Lower leg skin (tissue), 3 donors: ENCODE data around the gene CLEC18C.
"Not testable (repeated sequence)": the region's sequence is repeated elsewhere in the genome, so short reads cannot be mapped to it uniquely, and the experiment has no call there.

Experiments used
- POLR2A ChIP-seq, 2 donors: fragments of 450-650 bp; IDR thresholded peaks; one replicate each; pipeline ENCODE4 v1.6.1; 2016 to 2017; ENCODE audit warnings: antibody characterized with exemption in 2 of 2, mild to moderate bottlenecking in 1 of 2, moderate library complexity in 1 of 2
- TF ChIP-seq, protein P1 (sequence below), 3 donors: fragments of 450-650 bp; IDR thresholded peaks; one replicate each; pipeline ENCODE4 v1.5.1; 2016; ENCODE audit warnings: antibody characterized with exemption in 3 of 3, mild to moderate bottlenecking in 3 of 3, moderate library complexity in 2 of 3

DNA sequence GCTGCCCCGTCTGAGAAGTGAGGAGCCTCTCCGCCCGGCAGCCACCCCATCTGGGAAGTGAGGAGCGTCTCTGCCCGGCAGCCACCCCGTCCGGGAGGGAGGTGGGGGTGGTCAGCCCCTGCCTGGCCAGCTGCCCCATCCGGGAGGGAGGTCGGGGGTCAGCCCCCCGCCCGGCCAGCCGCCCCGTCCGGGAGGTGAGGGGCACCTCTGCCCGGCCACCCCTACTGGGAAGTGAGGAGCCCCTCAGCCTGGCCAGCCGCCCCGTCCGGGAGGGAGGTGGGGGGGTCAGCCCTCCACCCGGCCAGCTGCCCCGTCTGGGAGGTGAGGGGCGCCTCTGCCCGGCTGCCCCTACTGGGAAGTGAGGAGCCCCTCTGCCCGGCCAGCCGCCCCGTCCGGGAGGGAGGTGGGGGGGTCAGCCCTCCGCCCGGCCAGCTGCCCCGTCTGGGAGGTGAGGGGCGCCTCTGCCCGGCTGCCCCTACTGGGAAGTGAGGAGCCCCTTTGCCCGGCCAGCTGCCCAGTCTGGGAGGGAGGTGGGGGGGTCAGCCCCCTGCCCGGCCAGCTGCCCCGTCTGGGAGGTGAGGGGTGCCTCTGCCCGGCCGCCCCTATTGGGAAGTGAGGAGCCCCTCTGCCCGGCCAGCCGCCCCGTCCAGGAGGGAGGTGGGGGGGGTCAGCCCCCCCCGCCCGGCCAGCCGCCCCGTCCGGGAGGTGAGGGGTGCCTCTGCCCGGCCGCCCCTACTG lies 31.2 kb downstream of the CLEC18C start:
- TF ChIP-seq POLR2A (IDR thresholded peaks at IDR 0.05) = not testable (repeated sequence)
- TF ChIP-seq, protein P1, sequence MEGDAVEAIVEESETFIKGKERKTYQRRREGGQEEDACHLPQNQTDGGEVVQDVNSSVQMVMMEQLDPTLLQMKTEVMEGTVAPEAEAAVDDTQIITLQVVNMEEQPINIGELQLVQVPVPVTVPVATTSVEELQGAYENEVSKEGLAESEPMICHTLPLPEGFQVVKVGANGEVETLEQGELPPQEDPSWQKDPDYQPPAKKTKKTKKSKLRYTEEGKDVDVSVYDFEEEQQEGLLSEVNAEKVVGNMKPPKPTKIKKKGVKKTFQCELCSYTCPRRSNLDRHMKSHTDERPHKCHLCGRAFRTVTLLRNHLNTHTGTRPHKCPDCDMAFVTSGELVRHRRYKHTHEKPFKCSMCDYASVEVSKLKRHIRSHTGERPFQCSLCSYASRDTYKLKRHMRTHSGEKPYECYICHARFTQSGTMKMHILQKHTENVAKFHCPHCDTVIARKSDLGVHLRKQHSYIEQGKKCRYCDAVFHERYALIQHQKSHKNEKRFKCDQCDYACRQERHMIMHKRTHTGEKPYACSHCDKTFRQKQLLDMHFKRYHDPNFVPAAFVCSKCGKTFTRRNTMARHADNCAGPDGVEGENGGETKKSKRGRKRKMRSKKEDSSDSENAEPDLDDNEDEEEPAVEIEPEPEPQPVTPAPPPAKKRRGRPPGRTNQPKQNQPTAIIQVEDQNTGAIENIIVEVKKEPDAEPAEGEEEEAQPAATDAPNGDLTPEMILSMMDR (IDR thresholded peaks at IDR 0.05) = not testable (repeated sequence)
